ENCODE data around the gene MADD.
A peak's percentile ranks its signal among the peaks of the same experiment; 100 is the strongest.

MADD gene

DNA sequence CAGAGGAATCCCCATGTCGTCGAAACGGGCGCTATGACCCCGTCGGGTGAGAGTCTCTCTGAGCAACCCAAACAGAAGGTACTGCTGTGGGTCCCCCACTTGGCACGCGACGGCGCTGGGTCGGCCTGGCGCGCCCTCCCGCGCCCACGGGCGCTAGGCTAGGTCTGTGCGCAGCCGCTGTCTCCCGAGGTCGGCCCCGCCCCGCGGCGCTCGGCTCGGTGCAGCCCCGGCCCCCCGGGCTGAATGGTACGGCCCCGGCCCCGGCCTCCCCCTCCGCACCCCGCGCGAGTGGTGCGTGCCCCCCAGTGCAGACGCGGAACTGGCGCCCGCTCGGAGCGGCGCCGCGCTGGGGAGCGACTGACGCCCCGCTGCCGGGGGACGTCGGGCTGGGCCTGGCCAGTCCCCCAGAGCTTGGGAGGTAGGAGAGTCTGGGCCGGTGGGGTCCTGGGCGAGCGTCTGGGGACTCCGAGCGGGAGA lies at the start of gene MADD:
Gene MADD (plus strand): TSS at position 305 of the 477 bp plus-strand sequence.
- peak; percentile 88 for DNase-seq

- DNase-seq: no peak
These were observed 49.5 kb upstream of the MADD start for GRCh38 chr11:47220401-47220821.

- no peak for DNase-seq
These were observed 47.2 kb upstream of the MADD start for GRCh38 chr11:47222696-47223095.

DNA sequence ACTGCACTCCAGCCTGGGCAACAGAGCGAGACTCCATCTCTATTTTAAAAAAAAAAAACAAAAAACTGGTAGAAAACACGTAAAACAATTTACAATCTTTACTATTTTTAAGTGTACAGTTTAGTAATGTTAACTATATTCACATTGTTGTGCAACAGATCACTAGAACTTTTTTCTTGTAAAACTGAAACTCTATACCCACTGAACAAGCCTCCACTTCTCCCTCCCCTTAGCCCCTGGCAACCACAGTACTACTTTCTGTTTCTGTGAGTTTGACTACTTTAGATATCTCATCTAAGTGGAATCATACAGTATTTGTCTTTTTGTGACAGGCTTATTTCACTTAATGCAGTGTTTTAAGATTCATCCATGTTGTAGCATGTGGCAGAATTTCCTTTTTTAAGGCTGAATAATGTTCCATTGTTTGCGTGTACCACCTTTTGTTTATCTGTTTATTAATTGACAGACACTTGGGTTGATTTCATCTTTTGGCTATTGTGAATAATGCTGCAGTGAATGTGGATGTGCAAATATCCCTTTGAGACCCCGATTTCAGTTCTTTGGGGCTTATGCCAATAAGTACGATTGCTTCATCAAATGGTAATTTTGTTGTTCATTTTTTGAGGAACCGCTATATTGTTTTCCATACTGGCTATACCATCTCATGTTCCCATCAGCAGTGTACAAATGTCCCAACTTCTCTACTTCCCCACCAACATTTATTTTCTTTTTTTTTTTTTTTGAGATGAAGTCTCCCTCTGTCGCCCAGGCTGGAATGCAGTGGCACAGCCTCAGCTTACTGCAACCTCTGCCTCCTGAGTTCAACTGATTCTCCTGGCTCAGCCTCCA lies 44.2 kb upstream of the MADD start:
- DNase-seq: no peak

- DNase-seq: no peak
These were observed 40.8 kb upstream of the MADD start for GRCh38 chr11:47229161-47229560.

- no peak for DNase-seq
These were observed 36.9 kb upstream of the MADD start for GRCh38 chr11:47233051-47233450.

DNA sequence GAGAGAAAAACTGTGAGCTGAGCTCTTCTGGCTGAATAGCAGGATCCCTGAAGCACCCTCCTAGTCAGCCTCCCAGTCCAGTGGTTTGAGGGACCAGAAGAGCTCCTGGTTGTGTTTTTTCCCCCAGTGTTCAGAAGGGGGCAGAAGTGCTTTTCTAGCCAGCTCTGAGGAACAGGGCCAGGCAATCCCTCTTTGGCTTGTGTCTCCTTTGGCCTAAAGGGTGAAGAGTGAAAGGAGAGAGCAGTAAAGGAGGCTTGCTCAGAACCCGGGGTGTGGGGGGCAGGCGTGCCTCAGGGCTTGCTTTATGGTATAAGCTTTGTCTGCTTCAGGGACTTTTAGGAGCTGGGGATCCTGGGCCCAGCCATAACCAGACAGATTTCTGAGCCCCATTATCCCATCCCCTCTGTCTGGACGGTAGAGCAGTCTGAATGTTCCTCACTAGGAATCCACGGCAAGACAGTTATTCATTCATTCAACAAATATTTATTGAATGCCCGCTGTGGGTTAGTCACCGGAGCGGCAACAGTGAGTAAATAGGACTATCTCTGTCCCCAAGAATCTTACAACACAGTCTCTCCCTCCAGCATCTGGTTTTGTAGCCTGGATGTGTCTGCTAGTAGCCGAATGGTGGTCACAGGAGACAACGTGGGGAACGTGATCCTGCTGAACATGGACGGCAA lies 35.8 kb upstream of the MADD start:
- peak; percentile 7 for DNase-seq

DNA sequence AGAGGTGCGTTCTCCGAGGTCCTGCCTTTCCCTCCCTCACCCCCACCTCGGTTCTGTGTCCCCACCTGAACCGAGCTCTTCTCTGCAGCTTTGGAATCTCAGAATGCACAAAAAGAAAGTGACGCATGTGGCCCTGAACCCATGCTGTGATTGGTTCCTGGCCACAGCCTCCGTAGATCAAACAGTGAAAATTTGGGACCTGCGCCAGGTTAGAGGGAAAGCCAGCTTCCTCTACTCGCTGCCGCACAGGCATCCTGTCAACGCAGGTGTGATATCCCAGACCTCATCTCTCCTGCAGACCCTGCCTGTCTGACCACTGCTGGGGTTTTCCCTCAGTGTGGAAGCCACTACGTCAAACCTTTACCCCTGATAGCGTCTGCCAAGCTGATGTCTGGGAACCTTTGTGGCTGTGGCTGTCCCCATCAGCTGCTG lies 35.2 kb upstream of the MADD start:
- peak; percentile 57 for DNase-seq

- no peak for DNase-seq
These were observed 34.8 kb upstream of the MADD start for GRCh38 chr11:47235163-47235562.

GRCh38 chr11:47236482-47236881 lies 33.5 kb upstream of the MADD start:
- DNase-seq: no peak

GRCh38 chr11:47239852-47240251 lies 30.1 kb upstream of the MADD start:
- DNase-seq: no peak

DNA sequence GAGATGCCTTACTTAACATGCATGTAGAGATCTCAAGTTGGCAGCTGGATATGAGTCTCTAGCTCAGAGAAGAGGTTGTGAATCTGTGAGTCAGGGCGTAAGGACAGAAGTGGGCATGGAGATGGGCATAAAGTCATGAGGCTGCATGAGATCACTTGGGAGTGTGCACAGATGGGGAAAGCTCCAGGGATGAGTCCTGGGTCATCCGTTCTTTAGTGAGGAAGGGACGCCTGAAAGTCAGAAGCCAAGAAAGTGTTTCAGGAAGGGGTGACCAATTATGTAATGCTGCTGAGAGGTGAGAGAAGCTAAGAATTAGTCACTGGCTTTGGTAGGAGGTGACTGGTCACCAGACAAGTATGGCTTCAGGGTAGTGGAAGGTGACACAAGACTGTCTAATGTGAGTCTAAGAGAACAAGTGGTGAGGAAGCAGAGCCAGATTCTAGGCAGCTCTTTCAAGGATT lies 28.1 kb upstream of the MADD start:
- no peak for DNase-seq

- no peak for DNase-seq
These were observed 27.2 kb upstream of the MADD start for GRCh38 chr11:47242596-47243192.

- no peak for DNase-seq
These were observed 26.5 kb upstream of the MADD start for GRCh38 chr11:47243454-47243853.

DNA sequence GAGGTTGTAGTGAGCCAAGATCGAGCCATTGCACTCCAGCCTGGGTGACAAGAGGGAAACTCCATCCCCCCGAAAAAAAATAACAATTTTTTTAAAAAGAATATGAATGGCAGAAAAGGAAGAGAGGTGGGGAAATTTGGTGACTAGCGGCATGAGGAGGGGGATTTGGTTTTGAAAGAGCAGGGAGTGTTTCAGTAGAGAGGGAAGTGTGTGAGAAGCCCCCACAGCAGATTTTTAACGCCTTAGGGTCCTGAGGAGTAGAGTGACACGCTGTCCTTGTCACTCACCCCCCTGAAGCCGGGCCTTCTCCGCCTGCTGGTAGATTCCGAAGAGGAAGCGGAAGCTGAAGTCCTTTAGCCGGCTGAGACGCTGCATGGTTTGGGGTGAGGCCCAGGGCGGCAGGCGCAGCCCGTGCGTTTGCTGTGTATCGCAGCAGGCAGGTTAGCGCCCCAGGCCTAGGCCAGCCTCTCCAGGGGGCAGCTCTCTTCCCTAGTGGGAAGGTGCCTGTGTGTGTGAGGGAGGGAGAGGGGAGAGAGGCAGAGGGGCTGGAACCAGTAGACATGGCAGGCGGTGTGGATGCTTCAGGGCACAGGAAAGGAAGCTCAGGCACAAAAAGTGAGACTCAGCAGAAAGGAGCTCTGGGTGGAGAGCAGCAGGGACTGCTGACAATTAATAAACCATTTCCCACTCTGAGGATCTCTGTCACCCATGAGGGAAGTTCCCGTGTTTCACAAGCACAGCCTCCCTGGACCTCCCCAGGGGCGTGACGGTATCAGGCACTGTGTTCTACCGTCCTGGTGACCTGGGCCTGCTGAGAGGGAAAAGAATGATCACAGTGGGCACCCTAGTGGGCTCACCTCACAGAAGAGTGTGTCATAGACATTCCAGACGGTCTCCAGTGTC lies 25.2 kb upstream of the MADD start:
- DNase-seq: no peak

GRCh38 chr11:47245611-47246357 lies 24.1 kb upstream of the MADD start:
- no peak for DNase-seq

- no peak for DNase-seq
These were observed 22.4 kb upstream of the MADD start for GRCh38 chr11:47247502-47247901.

- no peak for DNase-seq
These were observed 21.6 kb upstream of the MADD start for GRCh38 chr11:47248304-47248663.

GRCh38 chr11:47248664-47249377 lies 21.1 kb upstream of the MADD start, which contains the start of gene ACP2:
ACP2 (minus strand) TSS chr11:47248814; CDS start chr11:47248789, 25 bp downstream.
- DNase-seq: peak; percentile 76

- DNase-seq: no peak
These were observed 20.6 kb upstream of the MADD start for GRCh38 chr11:47249378-47249715.

GRCh38 chr11:47251751-47252150 lies 18.2 kb upstream of the MADD start:
- no peak for DNase-seq

All from NCI-H774 (cell line).